Measurements from ENCODE around the gene KMT2E. TPM values are rescaled to one million over a fixed set of nuclear protein-coding genes. Genes with fewer than 3 reads are reported as not detected.

The KMT2E gene
- total RNA-seq, 2 donors from 2014 or later: 48.5 to 67.2 TPM

- ATAC-seq (no peak), DNase-seq (no peak)
- WGBS, 2 donors: 83 to 93% methylated on average over 2 of the region's 2 CpGs
- Histone ChIP-seq H3K9me3 (no peaks in the 10 kb centered on the region), H3K4me3 (no peak overlapping the region), H3K4me1 (peaks cover 59% of the 10 kb centered on the region), H3K27me3 (no peaks in the 10 kb centered on the region), H3K27ac (no peak overlapping the region), H3K36me3 (replicated peaks in 1 of 2; ENCODE audit: insufficient read depth in 1 of 2, low read depth in 2 of 2) (no peaks in the 10 kb centered on the region)
- TF ChIP-seq POLR2A (IDR thresholded peaks at IDR 0.05): no peak
- intact Hi-C loops (cut with DNase I): no loop called here
Measured at GRCh38 chr7:104993217-104993862, 20.7 kb upstream of the KMT2E start.

DNA sequence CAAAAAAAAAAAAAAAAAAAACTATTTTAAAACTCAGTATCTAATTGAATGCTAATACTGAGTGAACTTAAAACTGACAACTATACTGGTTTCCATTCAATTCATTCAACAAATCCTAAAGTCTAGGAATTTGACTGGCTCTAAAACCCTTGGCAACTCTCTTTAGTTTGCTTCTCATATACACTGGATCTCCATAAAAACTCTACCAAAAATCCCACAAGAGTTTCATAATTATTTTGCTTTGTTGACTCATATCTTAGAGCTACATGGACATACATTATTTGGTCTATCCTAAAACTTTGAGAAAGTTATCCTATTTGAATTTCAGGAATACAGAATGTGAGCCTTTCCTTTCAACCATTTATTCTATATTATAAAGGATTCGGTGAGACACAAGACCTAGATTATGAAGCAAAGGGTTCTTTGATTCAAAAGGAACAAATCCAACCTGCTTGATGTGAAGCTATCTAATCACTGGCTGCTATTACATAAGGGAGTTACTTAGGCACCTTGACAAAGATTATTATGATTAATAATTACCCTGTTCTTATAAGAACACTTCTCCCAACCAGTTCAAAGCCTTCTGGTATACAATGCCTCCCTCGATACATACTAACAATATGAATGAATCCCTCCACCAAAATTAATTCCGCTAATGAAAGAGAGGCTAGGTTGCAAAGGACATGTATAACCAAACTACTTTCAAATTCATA is 15.8 kb upstream of the KMT2E start:
- H3K27ac ChIP-seq: peak overlapping the region in 1 of 4 donors; percentile 28
- TF ChIP-seq, protein P1, sequence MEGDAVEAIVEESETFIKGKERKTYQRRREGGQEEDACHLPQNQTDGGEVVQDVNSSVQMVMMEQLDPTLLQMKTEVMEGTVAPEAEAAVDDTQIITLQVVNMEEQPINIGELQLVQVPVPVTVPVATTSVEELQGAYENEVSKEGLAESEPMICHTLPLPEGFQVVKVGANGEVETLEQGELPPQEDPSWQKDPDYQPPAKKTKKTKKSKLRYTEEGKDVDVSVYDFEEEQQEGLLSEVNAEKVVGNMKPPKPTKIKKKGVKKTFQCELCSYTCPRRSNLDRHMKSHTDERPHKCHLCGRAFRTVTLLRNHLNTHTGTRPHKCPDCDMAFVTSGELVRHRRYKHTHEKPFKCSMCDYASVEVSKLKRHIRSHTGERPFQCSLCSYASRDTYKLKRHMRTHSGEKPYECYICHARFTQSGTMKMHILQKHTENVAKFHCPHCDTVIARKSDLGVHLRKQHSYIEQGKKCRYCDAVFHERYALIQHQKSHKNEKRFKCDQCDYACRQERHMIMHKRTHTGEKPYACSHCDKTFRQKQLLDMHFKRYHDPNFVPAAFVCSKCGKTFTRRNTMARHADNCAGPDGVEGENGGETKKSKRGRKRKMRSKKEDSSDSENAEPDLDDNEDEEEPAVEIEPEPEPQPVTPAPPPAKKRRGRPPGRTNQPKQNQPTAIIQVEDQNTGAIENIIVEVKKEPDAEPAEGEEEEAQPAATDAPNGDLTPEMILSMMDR (IDR thresholded peaks at IDR 0.05): no peak
- TF ChIP-seq POLR2A (IDR thresholded peaks at IDR 0.05): no peak
- 39% methylated on average over 3 of the region's 3 CpGs for WGBS, 2 donors
- ATAC-seq (peak; percentile 36), DNase-seq (no peak)
- H3K4me3 ChIP-seq: no peak overlapping the region
- H3K27me3 ChIP-seq: no peaks in the 10 kb centered on the region
- peaks cover 97% of the 10 kb centered on the region for H3K4me1 ChIP-seq
- H3K36me3 ChIP-seq (replicated peaks in 1 of 2; ENCODE audit: insufficient read depth in 1 of 2, low read depth in 2 of 2): no peaks in the 10 kb centered on the region
- intact Hi-C loops (cut with DNase I): no loop called here
- H3K9me3 ChIP-seq: no peaks in the 10 kb centered on the region

GRCh38 chr7:105000200-105000599 is 13.8 kb upstream of the KMT2E start:
- Histone ChIP-seq H3K9me3 (no peaks in the 10 kb centered on the region), H3K36me3 (replicated peaks in 1 of 2; ENCODE audit: insufficient read depth in 1 of 2, low read depth in 2 of 2) (no peaks in the 10 kb centered on the region), H3K4me1 (peaks cover 98% of the 10 kb centered on the region), H3K27me3 (no peaks in the 10 kb centered on the region), H3K4me3 (no peak overlapping the region), H3K27ac (no peak overlapping the region)
- ATAC-seq: no peak
- TF ChIP-seq, protein P1 (IDR thresholded peaks at IDR 0.05): no peak
- no peak for TF ChIP-seq POLR2A (IDR thresholded peaks at IDR 0.05)
- no peak for DNase-seq
- 44 to 50% methylated on average over 4 of the region's 4 CpGs for WGBS, 2 donors
- intact Hi-C loops (cut with DNase I): no loop called here

DNA sequence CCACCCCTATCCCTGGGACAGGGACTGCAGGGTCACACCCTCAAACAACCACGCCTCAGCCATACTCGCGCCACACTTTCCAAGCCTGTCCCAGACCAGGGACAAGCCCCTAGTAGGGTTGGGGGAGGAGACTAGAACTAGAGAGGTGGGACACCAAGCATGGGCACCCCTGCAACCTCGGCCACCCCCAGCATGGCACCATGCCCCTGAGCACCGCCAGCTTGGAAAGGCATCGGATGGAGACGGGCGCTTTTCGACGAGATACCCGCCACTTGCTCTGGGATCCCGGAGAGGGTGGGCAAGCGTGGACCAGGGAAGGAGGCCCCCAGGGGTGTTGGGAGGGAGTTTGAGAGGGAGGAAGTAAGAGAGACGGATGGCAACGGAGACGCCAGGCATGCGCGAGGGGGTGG is 13.1 kb upstream of the KMT2E start:
- H3K27ac ChIP-seq: no peak overlapping the region
- whole genome bisulfite sequencing, 2 donors: 93 to 95% methylated on average over 18 of the region's 18 CpGs
- no peak for DNase-seq
- ATAC-seq: no peak
- intact Hi-C loops (cut with DNase I): no loop called here
- H3K4me1 ChIP-seq: peaks cover 98% of the 10 kb centered on the region
- no peak overlapping the region for H3K4me3 ChIP-seq
- TF ChIP-seq, protein P1 (IDR thresholded peaks at IDR 0.05): no peak
- H3K36me3 ChIP-seq (replicated peaks in 1 of 2; ENCODE audit: insufficient read depth in 1 of 2, low read depth in 2 of 2): no peaks in the 10 kb centered on the region
- no peaks in the 10 kb centered on the region for H3K9me3 ChIP-seq
- H3K27me3 ChIP-seq: no peaks in the 10 kb centered on the region

DNA sequence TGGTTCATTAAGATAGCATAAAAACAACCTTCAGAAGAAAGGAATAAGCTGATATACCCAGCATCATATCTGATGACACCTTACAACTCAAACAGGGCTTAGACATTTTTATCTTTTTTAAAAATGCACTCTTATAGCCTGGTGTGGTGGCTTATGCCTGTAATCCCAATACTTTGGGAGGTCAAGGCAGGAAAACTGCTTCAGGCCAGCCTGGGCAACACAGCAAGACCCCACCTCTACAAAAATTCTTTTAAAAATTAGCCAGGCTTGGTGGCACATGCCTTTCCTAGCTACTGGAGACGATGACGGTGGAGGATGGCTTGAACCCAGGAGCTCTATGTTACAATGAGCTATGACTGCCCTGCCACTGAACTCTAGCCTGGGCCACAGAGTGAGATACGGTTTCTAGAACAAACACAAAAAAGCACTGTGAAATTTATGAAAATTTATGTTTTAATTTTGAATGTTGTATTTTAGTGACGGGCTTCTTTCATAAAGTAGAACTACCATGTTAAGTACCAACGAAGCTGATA is 12.3 kb upstream of the KMT2E start:
- H3K27ac ChIP-seq: no peak overlapping the region
- H3K4me1 ChIP-seq: peaks cover 98% of the 10 kb centered on the region

More for the DNA sequence above, 12.3 kb upstream of the KMT2E start:
- TF ChIP-seq, protein P1 (IDR thresholded peaks at IDR 0.05): no peak
- no peak for TF ChIP-seq POLR2A (IDR thresholded peaks at IDR 0.05)
- no peak for DNase-seq
- Histone ChIP-seq H3K36me3 (replicated peaks in 1 of 2; ENCODE audit: insufficient read depth in 1 of 2, low read depth in 2 of 2) (no peaks in the 10 kb centered on the region), H3K27me3 (no peaks in the 10 kb centered on the region), H3K9me3 (no peaks in the 10 kb centered on the region), H3K4me3 (no peak overlapping the region)
- WGBS, 2 donors: 80 to 82% methylated on average over 5 of the region's 5 CpGs
- intact Hi-C loops (cut with DNase I): no loop called here
- no peak for ATAC-seq
